Epithelial cell of prostate (primary cell): Measurements from ENCODE around the gene ZNF35.
A peak's percentile ranks its signal among the peaks of the same experiment; 100 is the strongest.
"Not testable (repeated sequence)": the region's sequence is repeated elsewhere in the genome, so short reads cannot be mapped to it uniquely, and the experiment has no call there.

ENCODE experiments used
- DNase-seq: peaks from one replicate; pipeline ENCODE4 v3.0.0-alpha.2; 2011; ENCODE audit warnings: low read depth, low spot score
- H3K27ac ChIP-seq: fragments of 450-650 bp; 2 replicates; pipeline ENCODE4 v1.5.1; 2017; ENCODE audit warnings: mild to moderate bottlenecking

Gene ZNF35

DNA sequence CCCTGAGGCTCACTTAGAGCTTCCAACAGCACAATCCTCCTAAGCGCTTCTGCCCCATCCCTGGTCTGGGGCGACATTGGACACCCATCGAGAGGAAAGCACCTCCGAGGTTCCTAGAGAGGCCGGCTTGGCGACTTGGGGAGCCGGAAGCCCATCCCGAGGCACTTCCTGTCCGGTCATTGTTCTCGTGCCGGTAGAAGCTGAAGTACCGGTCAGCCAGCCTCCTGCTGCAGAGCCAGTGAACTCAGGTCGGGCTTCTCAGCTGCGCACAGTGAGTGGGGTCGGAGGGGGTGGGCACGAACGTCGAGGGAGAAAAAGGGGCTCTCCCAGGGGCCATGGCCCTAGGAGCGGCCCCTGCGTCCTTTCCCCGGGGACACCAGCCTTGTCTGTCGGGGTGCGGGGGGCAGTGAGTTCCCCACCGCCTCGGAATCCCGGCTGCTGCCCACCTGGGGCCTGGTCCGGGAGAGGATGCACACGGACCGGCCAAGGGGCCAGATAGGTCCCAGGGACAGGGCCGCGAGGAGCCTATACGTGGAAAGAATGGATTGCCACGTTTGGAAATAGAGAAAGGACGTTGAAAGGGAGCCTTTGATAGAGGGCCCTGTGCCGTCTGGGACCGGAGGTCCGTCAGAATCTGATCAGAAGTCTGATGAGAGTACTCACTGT, at the start of gene ZNF35:
TSS of gene ZNF35 (plus strand) at position 169 of the 666 bp plus-strand sequence. CDS start 2,336 bp downstream, outside the sequence.
- DNase-seq: peak; percentile 64
- peak within 1 kb of the TSS; percentile 51 for H3K27ac ChIP-seq

DNA sequence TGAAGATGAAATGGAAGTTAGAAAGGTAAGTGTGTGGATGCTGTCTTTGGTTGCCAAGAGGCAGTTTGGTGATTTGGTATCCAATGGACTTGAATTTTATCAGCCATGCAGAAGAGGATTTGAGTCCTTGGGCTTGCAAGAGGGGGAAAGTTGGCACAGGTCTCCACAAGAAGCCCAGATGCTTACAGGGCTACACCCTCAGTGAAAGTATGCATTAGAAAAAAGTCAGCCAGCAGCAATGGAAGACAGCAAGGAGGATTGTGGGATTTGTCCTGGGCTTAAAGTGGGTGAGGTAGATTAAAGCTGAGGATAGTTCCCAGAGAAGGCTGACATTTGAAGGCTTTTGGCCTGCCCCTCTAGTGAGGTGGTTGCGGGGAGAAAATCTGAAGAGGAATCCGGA, 46.8 kb upstream of the ZNF35 start:
- H3K27ac ChIP-seq: no peak overlapping the region
- DNase-seq: no peak

DNA sequence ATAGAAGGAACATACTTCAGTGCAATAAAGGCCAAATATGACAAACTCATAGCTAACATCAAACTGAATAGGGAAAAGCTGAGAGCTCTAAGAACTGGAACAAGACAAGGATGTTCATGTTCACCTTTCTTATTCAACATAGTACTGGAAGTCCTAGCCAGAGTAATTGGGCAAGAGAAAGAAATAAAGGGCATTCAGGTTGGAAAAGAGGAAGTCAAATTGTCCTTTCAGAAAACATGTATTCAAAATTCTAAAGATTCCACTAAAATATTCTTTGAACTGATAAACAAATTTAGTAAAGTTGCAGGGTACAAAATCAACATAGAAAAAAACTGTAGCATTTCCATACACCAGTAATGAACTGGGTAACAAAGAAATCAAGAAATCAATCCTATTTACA, 35.9 kb upstream of the ZNF35 start:
- no peak for DNase-seq
- no peak overlapping the region for H3K27ac ChIP-seq

DNA sequence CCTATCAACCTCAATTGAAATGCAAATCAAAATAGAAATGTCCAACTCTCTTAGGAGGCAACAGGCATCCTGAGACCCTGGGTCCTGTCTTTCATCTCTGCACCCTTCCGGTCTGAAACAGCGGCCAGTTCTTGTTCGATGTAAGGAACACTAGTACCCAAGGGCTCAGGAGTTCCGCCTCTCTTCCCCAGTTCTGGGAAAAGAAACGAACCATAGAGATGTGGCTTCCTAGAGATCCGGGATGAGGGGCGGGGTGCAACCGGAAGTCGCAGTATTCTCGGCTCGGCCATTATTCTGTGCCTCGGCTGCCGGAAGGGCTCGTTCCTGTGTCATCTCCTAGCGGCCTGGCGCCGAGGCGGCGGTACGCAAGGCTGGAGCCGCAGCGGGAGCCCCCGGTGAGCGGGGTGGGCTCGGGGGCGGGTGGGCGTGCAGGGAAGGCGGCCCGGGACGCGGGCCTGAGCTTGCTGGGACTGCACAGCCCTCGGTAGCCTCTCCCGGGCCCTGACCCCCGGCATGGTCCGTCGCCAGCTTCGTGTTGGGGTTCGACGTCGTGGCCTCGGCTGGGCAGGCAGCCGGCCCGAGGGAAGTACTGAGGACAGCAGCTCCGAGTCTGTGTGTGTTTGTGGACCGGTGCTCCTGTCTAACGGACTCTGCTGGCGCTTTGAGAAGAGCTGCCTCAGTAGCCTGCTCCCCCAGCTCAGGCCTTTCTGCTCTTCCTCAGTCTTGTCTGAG, 23.6 kb upstream of the ZNF35 start, which contains the start of gene ZNF197:
TSS of gene ZNF197 (plus strand) at position 288 of the 732 bp plus-strand sequence. CDS start 4,119 bp downstream, outside the sequence.
- H3K27ac ChIP-seq: peak within 1 kb of the TSS; percentile 68
- DNase-seq: peak; percentile 31

DNA sequence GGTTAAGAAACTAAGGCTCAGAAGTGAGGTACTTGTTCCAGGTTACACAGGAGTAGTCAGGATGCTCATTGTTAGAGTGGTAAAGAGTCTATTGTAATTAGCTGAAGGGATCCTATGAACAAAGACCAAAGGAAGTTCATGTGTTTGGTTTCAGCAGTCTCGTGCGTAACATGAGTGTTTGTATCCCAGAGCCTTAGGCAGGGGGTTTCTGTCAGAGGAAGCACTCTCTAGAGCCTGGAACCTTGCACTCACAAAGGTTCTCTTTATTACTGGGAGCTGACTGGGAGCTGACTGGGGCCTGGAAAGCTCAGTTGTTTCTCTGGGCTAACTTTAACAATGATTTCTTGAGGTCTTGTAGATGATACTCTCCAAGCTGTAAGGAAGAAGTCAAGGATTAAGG, 19.8 kb upstream of the ZNF35 start:
- no peak for DNase-seq
- no peak overlapping the region for H3K27ac ChIP-seq

DNA sequence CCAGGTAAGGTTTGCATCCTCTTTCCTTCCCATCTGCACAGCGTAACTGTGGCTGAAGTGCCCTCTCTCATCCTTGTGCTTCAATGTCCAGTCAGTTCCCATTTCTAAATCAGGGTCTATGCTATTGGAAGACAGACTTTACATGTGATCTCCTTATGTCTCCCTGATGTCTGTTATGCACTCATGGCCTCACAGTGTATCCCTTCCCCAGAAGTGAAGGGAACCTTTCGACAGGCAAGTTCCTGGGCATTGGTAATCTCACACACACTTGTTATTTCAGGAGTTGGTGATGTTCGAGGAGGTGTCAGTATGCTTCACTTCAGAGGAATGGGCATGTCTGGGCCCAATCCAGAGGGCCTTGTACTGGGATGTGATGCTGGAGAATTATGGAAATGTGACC, 16.3 kb upstream of the ZNF35 start:
- no peak overlapping the region for H3K27ac ChIP-seq
- no peak for DNase-seq

DNA sequence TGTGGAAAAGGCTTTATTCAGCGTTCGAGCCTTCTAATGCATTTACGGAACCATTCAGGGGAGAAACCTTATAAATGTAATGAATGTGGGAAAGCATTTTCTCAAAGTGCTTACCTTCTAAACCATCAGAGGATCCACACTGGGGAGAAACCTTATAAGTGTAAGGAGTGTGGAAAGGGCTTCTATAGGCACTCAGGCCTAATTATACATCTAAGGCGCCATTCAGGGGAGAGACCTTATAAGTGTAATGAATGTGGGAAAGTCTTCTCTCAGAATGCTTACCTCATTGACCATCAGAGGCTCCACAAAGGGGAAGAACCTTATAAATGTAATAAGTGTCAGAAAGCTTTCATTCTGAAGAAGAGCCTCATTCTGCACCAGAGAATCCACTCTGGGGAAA, 6.2 kb upstream of the ZNF35 start:
- DNase-seq: no peak
- H3K27ac ChIP-seq: no peak overlapping the region

DNA sequence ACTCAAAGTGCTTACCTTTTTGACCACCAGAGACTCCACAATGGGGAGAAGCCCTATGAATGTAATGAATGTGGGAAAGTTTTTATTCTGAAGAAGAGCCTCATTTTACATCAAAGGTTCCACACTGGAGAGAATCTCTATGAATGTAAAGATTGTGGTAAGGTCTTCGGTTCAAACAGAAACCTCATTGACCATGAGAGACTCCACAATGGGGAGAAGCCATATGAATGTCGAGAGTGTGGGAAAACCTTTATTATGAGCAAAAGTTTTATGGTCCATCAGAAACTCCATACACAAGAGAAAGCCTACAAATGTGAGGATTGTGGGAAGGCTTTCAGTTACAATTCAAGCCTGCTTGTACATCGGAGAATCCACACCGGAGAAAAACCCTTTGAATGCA, 5.5 kb upstream of the ZNF35 start:
- no peak for DNase-seq
- H3K27ac ChIP-seq: no peak overlapping the region

DNA sequence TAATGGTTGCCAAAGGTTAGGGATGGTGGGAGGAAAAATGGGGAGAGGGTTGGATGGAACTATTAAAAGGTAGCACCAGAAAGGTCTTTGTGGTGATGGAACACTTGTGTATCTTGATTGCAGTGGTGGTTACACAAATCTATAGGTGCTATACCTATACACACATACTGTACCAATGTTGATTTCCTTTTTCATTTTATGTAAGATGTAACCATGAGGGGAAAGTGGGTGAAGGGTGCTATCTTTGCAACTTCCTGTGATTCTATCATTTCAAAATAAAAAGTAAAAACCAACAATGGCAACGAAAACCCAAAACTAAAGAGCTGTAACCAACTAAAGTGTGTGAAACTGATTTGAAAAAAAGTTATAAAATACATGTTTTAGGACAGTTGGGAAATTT, 761 bp upstream of the ZNF35 start:
- no peak overlapping the region for H3K27ac ChIP-seq
- no peak for DNase-seq

DNA sequence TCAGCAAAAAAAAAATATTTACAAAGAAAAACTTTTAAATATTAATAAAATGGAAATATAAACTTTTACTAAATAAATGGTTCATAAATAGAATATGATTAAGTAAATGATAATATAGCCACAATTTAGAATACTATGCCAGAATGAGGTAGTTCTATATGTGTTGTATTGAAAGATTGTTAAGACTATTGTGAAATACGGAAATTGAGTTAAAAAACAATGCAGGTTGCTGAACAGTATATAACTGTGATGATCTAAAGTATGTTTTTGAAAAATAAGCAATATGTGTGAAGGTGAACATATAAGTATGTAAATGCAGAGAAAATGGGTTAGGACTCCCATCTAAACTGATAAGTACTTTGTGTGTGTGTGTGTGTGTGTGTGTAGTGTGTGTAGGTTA, 1.2 kb downstream of the ZNF35 start:
- no peak for DNase-seq
- H3K27ac ChIP-seq: no peak overlapping the region

DNA sequence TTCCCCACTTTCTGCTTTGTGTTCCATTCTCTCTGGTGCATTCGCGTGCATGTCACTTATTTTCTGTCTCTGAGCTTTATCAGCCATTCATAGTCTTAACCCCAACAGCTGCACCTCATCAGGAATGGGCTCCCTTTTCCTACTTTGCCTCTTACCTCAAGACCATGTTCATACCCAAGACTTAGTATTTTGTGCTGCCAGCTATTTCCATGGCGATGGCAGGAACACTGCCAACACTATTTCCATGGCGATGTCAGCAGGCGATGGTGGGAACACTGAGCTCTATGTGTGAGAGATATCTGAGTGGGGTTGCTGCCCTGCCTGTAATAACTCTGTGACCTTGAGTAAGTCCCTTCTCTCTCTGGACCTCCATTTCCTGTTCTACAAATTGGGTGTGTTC, 5.5 kb downstream of the ZNF35 start:
- H3K27ac ChIP-seq: no peak overlapping the region
- DNase-seq: no peak

DNA sequence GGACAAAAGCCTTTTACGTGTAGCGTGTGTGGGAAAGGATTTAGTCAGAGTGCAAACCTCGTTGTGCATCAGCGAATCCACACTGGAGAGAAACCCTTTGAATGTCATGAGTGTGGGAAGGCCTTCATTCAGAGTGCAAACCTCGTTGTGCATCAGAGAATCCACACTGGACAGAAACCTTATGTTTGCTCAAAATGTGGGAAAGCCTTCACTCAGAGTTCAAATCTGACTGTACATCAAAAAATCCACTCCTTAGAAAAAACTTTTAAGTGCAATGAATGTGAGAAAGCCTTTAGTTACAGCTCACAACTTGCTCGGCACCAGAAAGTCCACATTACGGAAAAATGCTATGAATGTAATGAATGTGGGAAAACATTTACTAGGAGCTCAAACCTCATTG, 10.5 kb downstream of the ZNF35 start:
- DNase-seq: no peak
- H3K27ac ChIP-seq: no peak overlapping the region

DNA sequence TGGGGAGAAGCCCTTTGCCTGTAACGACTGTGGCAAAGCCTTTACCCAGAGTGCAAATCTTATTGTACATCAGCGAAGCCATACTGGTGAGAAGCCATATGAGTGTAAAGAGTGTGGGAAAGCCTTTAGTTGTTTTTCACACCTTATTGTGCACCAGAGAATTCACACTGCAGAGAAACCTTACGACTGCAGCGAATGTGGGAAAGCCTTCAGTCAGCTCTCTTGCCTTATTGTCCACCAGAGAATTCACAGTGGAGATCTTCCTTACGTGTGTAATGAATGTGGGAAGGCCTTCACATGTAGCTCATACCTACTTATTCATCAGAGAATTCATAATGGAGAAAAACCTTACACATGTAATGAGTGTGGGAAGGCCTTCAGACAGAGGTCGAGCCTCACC, 10.9 kb downstream of the ZNF35 start:
- H3K27ac ChIP-seq: no peak overlapping the region
- DNase-seq: no peak

DNA sequence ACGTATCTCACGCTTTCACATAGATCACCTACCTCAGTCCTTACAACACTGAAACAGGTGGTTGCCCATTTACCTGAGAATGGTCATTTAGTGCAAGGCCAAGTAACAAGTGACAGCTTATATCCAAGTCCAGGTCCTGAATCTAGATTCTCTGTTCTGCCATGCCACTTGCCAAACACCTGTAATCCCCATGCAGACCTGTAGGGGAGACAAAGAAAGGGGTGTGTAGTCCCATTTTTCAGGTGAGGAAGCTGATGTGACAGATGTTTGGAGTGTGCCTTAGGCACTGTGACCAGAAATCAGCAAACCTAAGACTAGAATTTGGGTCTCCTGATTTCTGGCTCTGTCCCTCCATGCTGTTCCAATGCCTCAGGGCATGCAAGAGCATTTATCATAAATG, 12.7 kb downstream of the ZNF35 start:
- no peak for DNase-seq
- no peak overlapping the region for H3K27ac ChIP-seq

DNA sequence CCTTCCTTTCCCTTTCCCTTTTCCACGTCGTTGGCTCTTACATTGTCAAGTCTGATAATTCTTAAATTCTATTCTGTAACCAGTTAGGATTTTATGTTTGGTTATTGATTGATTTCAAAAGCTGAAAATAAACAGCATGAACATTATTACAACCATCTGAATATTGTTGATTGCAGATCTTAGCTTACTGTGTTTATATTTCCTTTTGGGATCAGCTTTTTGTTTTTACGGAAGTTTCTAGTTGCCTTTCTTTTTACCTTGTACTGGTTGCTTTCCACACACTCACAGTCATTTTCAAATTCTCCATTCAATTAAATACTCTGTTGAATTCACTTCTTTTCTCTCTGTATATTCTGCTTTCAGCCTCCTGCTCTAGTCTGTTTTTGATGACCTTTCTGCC, 16.6 kb downstream of the ZNF35 start:
- no peak for DNase-seq
- no peak overlapping the region for H3K27ac ChIP-seq

DNA sequence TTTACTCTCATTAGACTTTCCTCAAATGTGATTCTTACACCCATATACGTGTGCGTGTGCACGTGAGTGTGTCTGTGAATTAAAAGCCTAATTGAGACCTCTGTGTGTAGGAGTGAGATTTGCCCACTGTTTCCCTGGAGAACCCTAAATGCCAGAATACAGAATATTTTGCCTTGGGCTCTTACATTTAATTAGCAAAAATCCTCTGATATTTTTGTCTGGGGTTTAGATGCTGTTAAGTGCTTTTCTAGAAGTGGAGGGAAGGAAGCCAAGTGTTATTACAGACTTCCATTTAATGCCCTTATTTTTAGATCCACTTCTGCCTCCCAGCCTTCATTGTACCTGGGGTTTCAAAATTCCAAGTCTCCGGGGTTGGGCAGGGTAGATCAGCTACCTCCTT, 17.8 kb downstream of the ZNF35 start:
- H3K27ac ChIP-seq: peak overlapping the region; percentile 22
- DNase-seq: no peak

DNA sequence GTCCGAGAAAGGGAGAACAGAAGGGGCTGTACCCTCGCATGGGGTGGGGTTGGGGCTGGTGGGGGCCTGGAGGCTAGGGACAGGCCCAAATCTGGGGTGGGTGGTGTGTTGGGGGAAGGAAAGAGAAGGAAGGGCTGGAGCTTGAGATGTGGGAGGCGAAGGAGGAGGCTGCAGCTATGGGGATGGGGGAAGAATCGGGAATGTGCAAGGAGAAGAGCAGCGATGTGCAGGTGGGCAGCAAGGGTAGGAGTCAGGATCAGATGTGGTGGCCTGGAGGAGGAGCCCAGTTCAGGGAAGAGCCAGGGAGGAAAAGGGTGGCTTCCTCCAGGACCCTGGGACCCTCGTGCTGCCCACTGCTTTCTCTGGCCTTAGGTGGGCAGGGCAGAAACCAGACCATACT, 21.2 kb downstream of the ZNF35 start:
- no peak overlapping the region for H3K27ac ChIP-seq
- no peak for DNase-seq

DNA sequence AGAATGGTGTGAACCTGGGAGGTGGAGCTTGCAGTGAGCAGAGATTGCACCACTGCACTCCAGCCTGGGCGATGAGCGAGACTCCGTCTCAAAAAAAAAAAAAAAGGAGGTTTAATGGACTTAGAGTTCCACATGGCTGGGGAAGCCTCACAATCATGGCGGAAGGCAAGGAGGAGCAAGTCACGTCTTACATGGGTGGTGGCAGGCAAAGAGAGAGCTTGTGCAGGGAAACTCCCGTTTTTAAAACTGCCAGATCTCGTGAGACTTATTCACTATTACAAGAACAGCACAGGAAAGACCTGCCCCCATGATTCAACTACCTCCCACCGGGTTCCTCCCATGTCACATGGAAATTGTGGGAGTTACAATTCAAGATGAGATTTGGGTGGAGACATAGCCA, 24.9 kb downstream of the ZNF35 start:
- DNase-seq: not testable (repeated sequence)

DNA sequence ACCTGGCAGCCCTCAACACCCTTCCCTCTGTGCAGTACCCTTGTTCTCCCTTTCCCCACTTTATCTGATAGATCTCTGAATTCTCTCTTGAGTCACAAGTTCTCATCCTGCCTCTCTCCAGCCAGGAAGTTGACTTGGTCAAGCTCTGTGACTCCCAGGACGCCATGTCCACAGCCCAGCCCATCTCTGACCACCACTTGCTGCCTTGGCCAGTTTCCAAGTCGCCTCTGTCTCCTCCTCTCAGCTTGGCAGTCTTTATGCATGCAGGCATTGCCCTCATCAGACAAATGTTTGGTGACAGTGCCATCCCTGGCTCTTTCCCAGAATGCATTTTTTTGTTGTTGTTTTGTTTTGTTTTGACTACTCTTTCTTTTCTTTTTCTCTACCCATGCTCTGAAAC, 25.7 kb downstream of the ZNF35 start:
- H3K27ac ChIP-seq: no peak overlapping the region
- DNase-seq: no peak

More for the DNA sequence above, 24.9 kb downstream of the ZNF35 start:
- H3K27ac ChIP-seq: not testable (repeated sequence)

DNA sequence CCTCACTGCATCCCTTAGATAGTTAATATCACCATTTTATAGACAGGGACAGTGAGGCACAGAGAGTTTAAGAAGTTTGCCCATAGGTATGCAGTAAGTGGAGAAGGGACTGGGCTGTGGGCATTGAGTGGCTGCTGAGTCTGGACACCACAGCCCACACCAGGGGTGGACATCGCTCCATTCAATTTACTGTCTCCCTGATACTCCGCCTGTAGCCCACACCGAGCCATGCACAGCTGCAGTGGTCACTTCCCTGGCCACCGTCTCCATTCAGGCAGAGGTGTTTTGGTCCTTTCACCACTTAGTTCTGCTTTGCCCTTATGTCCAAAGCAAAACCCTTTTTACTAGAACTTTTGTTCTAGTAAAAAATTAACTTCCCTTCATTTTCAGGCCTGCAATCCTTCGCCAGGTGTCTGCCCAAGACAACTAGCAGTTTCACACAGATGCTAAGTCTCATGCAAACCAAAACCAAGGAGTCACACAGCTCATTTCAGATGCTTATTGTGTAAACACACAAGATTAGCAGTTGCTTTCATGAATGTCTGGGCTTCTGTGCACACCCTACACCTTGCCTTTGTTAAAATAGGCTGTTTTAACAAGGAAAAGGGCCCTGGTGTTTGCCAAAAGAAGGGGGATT, 30.1 kb downstream of the ZNF35 start:
- no peak for DNase-seq
- no peak overlapping the region for H3K27ac ChIP-seq

DNA sequence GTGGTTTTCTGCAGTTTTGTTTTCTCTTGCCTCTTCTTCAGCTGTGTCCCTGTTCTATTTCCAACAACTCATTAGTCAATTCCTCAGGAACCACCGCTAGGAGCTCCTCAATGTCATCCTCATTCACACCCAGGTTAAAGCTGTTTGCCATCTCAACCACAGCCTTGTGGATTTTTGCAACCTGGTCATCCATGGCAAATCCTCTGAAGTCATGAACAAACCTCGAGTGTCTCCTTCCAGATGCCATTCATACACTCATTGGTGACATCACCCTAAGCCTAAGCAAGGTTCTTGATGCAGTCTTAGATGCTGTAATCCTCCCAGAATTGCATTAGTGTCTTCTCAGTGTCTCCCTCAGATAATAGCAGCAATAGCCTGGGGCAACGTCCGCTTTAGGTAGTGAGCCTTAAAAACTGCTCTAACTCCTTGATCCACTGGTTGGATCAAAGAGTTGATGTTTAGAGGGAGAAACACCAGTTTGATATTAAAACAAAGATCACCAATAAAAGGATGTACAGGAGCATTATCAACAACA, 32.5 kb downstream of the ZNF35 start:
- H3K27ac ChIP-seq: no peak overlapping the region
- no peak for DNase-seq
